Measurements from ENCODE around the gene PARP1.

The PARP1 gene

GRCh38 chr1:226404904-226405222, 3.0 kb downstream of the PARP1 start:
- DNase-seq = no peak

GRCh38 chr1:226404063-226404903, 3.6 kb downstream of the PARP1 start:
- no peak for DNase-seq

- no peak for DNase-seq
Measured at GRCh38 chr1:226403201-226404034, 4.5 kb downstream of the PARP1 start.

GRCh38 chr1:226402739-226403165, 5.1 kb downstream of the PARP1 start:
- no peak for DNase-seq

GRCh38 chr1:226401355-226402303, 6.3 kb downstream of the PARP1 start:
- no peak for DNase-seq

- no peak for DNase-seq
Measured at GRCh38 chr1:226400519-226401354, 7.2 kb downstream of the PARP1 start.

- DNase-seq = no peak
Measured at GRCh38 chr1:226397955-226398636, 9.8 kb downstream of the PARP1 start.

GRCh38 chr1:226397011-226397926, 10.6 kb downstream of the PARP1 start:
- no peak for DNase-seq

- DNase-seq = no peak
Measured at GRCh38 chr1:226395753-226396152, 12.1 kb downstream of the PARP1 start.

GRCh38 chr1:226394462-226394861, 13.4 kb downstream of the PARP1 start:
- DNase-seq = no peak

GRCh38 chr1:226390681-226391080, 17.2 kb downstream of the PARP1 start:
- DNase-seq = no peak

GRCh38 chr1:226388131-226388530, 19.8 kb downstream of the PARP1 start:
- no peak for DNase-seq

GRCh38 chr1:226384717-226385116, 23.2 kb downstream of the PARP1 start:
- DNase-seq = no peak

GRCh38 chr1:226384040-226384439, 23.9 kb downstream of the PARP1 start:
- no peak for DNase-seq

- no peak for DNase-seq
Measured at GRCh38 chr1:226382030-226382429, 25.9 kb downstream of the PARP1 start.

- no peak for DNase-seq
Measured at GRCh38 chr1:226381226-226381998, 26.5 kb downstream of the PARP1 start.

- no peak for DNase-seq
Measured at GRCh38 chr1:226378071-226378470, 29.8 kb downstream of the PARP1 start.

- no peak for DNase-seq
Measured at GRCh38 chr1:226376300-226376699, 31.6 kb downstream of the PARP1 start.

GRCh38 chr1:226373376-226373775, 34.5 kb downstream of the PARP1 start:
- no peak for DNase-seq
